ENCODE data around the gene SHC4. TPM values are rescaled to one million over a fixed set of nuclear protein-coding genes. Genes with fewer than 3 reads are reported as not detected.

SHC4 gene
- total RNA-seq, 1 experiment from 2014 or later: not detected

- Mint-ChIP-seq H3K4me3 (ENCODE audit: unreplicated experiment) (no peak overlapping the region), H3K27me3 (ENCODE audit: insufficient read depth, unreplicated experiment) (peaks cover 15% of the 10 kb centered on the region), H3K27ac (ENCODE audit: unreplicated experiment) (no peak overlapping the region), H3K4me1 (ENCODE audit: low read depth, unreplicated experiment) (no peaks in the 10 kb centered on the region), H3K9me3 (ENCODE audit: unreplicated experiment) (peaks cover 5% of the 10 kb centered on the region), H3K36me3 (ENCODE audit: insufficient read depth, unreplicated experiment) (no peaks in the 10 kb centered on the region)
- Histone ChIP-seq H3K9me3 (no peaks in the 10 kb centered on the region), H3K4me3 (ENCODE audit: low read depth, low read length) (no peak overlapping the region), H3K4me1 (no peaks in the 10 kb centered on the region), H3K27me3 (replicated peaks; ENCODE audit: control insufficient read depth, insufficient read depth, low read length) (no peaks in the 10 kb centered on the region), H3K36me3 (ENCODE audit: control insufficient read depth, insufficient read depth, low read length) (no peaks in the 10 kb centered on the region)
- CTCF ChIA-PET: no interaction called here
- no peak for TF ChIP-seq CTCF (IDR thresholded peaks at IDR 0.05; ENCODE audit: insufficient read depth in 1 of 2, low read depth in 1 of 2, low read length in 1 of 2, severe bottlenecking in 1 of 2, unreplicated experiment in 1 of 2)
- POLR2A ChIA-PET: no interaction called here
- DNase-seq: no peak
- intact Hi-C loops (cut with micrococcal nuclease; ENCODE audit: unreplicated experiment): no loop called here
- no TSS peak for BruUV-seq (replicated peaks)
These were observed 57.9 kb downstream of the SHC4 start for GRCh38 chr15:48905847-48906246.

DNA sequence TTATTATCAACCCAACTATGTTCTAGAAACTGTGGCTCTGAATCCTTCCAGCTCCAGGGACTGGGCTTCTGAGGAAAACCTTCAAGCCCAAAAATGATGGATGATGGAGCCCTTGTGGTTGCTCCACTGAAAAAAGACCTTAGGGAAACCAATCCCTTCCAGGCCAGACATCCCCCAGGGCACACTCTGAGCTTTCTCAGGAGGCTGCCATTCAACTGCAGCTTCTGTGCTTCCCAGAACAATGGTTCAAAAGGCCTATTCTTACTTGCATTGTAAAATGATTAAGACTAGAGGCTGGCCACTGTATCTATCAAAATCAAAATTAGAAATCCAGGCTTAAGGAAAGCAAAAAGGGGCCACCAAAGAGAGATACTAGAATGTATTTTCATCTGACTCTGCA, 58.5 kb downstream of the SHC4 start:
- DNase-seq: no peak
- ChIA-PET POLR2A (no interaction called here), CTCF (no interaction called here)
- H3K36me3 ChIP-seq (ENCODE audit: control insufficient read depth, insufficient read depth, low read length): no peaks in the 10 kb centered on the region
- no TSS peak for BruUV-seq (replicated peaks)
- H3K4me3 Mint-ChIP-seq (ENCODE audit: unreplicated experiment): no peak overlapping the region
- intact Hi-C loops (cut with micrococcal nuclease; ENCODE audit: unreplicated experiment): no loop called here
- no peak overlapping the region for H3K27ac Mint-ChIP-seq (ENCODE audit: unreplicated experiment)
- H3K36me3 Mint-ChIP-seq (ENCODE audit: insufficient read depth, unreplicated experiment): no peaks in the 10 kb centered on the region
- no peaks in the 10 kb centered on the region for H3K4me1 ChIP-seq
- no peaks in the 10 kb centered on the region for H3K9me3 ChIP-seq
- H3K27me3 ChIP-seq (replicated peaks; ENCODE audit: control insufficient read depth, insufficient read depth, low read length): no peaks in the 10 kb centered on the region
- peaks cover 10% of the 10 kb centered on the region for H3K27me3 Mint-ChIP-seq (ENCODE audit: insufficient read depth, unreplicated experiment)
- no peak for TF ChIP-seq CTCF (IDR thresholded peaks at IDR 0.05; ENCODE audit: insufficient read depth in 1 of 2, low read depth in 1 of 2, low read length in 1 of 2, severe bottlenecking in 1 of 2, unreplicated experiment in 1 of 2)
- no peaks in the 10 kb centered on the region for H3K4me1 Mint-ChIP-seq (ENCODE audit: low read depth, unreplicated experiment)
- H3K4me3 ChIP-seq (ENCODE audit: low read depth, low read length): no peak overlapping the region
- H3K9me3 Mint-ChIP-seq (ENCODE audit: unreplicated experiment): no peaks in the 10 kb centered on the region

- no peaks in the 10 kb centered on the region for H3K27me3 ChIP-seq (replicated peaks; ENCODE audit: control insufficient read depth, insufficient read depth, low read length)
- intact Hi-C loops (cut with micrococcal nuclease; ENCODE audit: unreplicated experiment): no loop called here
- H3K4me1 ChIP-seq: no peaks in the 10 kb centered on the region
- H3K27me3 Mint-ChIP-seq (ENCODE audit: insufficient read depth, unreplicated experiment): peaks cover 7% of the 10 kb centered on the region
- H3K4me1 Mint-ChIP-seq (ENCODE audit: low read depth, unreplicated experiment): no peaks in the 10 kb centered on the region
- H3K36me3 ChIP-seq (ENCODE audit: control insufficient read depth, insufficient read depth, low read length): no peaks in the 10 kb centered on the region
- H3K27ac Mint-ChIP-seq (ENCODE audit: unreplicated experiment): no peak overlapping the region
- H3K4me3 Mint-ChIP-seq (ENCODE audit: unreplicated experiment): no peak overlapping the region
- ChIA-PET CTCF (no interaction called here), POLR2A (no interaction called here)
- no peaks in the 10 kb centered on the region for H3K36me3 Mint-ChIP-seq (ENCODE audit: insufficient read depth, unreplicated experiment)
- no peak overlapping the region for H3K4me3 ChIP-seq (ENCODE audit: low read depth, low read length)
- no TSS peak for BruUV-seq (replicated peaks)
- no peak for DNase-seq
- H3K9me3 ChIP-seq: no peaks in the 10 kb centered on the region
- TF ChIP-seq CTCF (IDR thresholded peaks at IDR 0.05; ENCODE audit: insufficient read depth in 1 of 2, low read depth in 1 of 2, low read length in 1 of 2, severe bottlenecking in 1 of 2, unreplicated experiment in 1 of 2): no peak
- H3K9me3 Mint-ChIP-seq (ENCODE audit: unreplicated experiment): no peaks in the 10 kb centered on the region
These were observed 59.0 kb downstream of the SHC4 start for GRCh38 chr15:48904758-48905157.
